ENCODE measurements around the gene MARCHF7.
A peak's percentile ranks its signal among the peaks of the same experiment; 100 is the strongest.
"Not testable (repeated sequence)": the region's sequence is repeated elsewhere in the genome, so short reads cannot be mapped to it uniquely, and the experiment has no call there.

MARCHF7 gene, protein sequence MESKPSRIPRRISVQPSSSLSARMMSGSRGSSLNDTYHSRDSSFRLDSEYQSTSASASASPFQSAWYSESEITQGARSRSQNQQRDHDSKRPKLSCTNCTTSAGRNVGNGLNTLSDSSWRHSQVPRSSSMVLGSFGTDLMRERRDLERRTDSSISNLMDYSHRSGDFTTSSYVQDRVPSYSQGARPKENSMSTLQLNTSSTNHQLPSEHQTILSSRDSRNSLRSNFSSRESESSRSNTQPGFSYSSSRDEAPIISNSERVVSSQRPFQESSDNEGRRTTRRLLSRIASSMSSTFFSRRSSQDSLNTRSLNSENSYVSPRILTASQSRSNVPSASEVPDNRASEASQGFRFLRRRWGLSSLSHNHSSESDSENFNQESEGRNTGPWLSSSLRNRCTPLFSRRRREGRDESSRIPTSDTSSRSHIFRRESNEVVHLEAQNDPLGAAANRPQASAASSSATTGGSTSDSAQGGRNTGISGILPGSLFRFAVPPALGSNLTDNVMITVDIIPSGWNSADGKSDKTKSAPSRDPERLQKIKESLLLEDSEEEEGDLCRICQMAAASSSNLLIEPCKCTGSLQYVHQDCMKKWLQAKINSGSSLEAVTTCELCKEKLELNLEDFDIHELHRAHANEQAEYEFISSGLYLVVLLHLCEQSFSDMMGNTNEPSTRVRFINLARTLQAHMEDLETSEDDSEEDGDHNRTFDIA

DNA sequence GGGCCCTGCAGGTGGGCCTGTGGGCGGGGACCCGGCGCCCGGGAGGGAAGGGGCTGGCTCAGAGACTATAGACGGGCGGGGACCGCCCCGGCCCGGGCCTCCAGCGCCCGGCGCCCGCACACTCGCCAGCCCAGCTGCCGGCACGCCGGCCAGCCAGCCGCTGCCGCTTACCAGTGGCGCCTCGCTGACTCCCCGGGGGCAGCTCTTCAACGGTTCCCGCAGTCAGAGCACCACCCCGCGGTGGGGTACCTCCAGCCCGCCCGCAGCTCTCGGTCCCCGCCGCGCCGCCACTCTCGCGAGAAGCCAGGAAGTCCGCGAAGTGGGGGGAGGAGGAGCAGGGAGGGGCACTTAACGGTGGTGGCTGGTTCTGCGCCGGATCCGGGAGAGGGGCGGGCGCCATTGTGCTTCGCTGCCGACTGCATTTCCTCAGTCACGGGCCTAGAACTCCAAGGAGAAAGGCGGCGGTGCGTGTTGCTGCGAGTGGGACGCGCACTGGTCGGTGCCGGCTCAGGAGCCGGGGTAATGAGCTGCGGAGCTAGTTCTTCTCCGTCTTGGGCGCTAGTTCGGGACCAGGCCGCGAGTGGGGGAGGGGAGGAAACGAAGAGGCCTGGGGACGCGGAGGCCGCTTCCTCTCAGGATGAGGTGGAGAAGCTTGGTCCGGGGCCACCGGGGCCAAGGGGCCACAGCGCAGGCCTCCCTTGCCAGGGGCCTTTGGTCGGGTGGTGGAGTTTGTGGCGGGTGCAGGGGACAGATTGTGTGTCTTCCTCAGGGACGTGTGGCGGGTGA is at the start of gene MARCHF7:
TSS of gene MARCHF7 (plus strand) at position 364 of the 786 bp plus-strand sequence. CDS start 16,517 bp downstream, outside the sequence.
- peak; percentile 99 for DNase-seq (ENCODE audit: low spot score)
- TF ChIP-seq, protein P1, sequence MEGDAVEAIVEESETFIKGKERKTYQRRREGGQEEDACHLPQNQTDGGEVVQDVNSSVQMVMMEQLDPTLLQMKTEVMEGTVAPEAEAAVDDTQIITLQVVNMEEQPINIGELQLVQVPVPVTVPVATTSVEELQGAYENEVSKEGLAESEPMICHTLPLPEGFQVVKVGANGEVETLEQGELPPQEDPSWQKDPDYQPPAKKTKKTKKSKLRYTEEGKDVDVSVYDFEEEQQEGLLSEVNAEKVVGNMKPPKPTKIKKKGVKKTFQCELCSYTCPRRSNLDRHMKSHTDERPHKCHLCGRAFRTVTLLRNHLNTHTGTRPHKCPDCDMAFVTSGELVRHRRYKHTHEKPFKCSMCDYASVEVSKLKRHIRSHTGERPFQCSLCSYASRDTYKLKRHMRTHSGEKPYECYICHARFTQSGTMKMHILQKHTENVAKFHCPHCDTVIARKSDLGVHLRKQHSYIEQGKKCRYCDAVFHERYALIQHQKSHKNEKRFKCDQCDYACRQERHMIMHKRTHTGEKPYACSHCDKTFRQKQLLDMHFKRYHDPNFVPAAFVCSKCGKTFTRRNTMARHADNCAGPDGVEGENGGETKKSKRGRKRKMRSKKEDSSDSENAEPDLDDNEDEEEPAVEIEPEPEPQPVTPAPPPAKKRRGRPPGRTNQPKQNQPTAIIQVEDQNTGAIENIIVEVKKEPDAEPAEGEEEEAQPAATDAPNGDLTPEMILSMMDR (IDR thresholded peaks at IDR 0.05; ENCODE audit: extremely low read depth, missing control alignments), result peak; percentile 74

DNA sequence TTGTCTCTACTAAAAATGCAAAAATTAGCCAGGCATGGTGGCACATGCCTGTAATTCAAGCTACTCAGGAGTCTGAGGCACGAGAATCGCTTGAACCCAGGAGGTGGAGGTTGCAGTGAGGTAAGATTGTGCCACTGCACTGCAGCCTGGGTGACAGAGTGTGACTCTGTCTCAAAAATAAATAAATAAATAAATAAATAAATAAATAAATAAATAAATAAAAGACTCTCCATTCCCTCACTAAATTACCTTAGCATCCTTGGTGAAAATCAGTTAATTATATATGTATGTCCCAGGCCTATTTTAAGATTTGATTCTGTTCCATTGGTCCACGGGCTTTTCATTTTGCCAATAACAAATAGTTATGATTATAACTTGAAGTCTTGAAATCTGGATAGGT is 44.9 kb upstream of the MARCHF7 start:
- not testable (repeated sequence) for DNase-seq (ENCODE audit: low spot score)

DNA sequence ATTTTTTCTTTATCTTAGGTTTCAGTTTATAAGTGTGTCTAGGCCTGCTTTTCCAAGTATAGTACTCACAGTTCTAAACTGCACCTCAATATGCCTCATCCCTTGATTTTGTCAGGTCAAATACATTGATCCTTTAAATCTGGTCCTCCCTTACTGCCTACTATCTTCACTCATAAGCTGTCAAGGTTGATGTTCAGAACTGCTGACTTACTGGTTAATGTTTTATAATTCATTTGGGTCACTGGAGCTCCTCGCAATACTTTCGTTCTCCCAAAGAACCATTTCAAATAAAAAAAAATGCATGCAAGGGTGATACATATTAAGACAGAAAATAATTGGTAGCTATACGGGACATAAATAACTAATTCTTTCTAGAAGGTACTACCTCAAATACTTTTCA is 41.3 kb upstream of the MARCHF7 start:
- no peak for DNase-seq (ENCODE audit: low spot score)
- TF ChIP-seq, protein P1 (IDR thresholded peaks at IDR 0.05; ENCODE audit: extremely low read depth, missing control alignments), result no peak

DNA sequence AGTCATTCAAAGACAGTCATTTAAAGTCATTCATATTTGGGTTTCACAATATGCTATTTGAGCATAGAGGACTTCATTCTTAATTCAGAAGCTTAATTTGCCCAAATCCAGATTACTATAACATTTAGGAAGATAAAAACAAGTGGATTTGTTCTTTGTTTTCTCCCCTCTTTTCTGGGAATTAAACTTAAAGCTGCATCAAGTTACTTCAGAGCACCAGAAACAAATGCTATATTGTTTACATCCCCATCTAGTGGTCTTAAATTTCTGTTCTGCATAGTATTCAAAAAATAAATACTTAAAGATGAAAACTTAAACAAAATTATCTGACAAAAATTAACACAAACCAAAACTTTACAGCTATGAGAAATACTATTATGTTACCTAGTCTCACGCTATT is 34.7 kb upstream of the MARCHF7 start:
- no peak for DNase-seq (ENCODE audit: low spot score)

DNA sequence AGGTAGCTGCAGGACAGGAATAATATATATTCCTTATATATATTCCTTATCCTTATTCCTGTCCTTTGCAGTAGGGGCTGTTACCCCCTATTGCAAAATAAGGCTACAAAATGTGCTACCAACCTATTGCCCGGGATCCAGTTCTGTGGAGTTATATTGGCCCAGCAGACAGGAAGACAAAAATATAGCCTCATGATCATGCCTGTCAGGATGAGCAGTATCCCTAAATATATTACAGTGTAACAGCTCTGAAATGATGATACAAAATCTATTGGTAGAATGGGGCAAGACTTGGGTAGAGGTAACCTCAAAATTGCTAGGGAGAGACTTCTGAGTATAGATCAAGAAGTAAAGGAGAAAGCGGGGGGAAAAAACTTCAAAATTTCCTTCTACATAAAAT is 31.6 kb upstream of the MARCHF7 start:
- no peak for DNase-seq (ENCODE audit: low spot score)
- TF ChIP-seq, protein P1 (IDR thresholded peaks at IDR 0.05; ENCODE audit: extremely low read depth, missing control alignments), result no peak

More for the DNA sequence above, 34.7 kb upstream of the MARCHF7 start:
- TF ChIP-seq, protein P1 (IDR thresholded peaks at IDR 0.05; ENCODE audit: extremely low read depth, missing control alignments), result no peak

DNA sequence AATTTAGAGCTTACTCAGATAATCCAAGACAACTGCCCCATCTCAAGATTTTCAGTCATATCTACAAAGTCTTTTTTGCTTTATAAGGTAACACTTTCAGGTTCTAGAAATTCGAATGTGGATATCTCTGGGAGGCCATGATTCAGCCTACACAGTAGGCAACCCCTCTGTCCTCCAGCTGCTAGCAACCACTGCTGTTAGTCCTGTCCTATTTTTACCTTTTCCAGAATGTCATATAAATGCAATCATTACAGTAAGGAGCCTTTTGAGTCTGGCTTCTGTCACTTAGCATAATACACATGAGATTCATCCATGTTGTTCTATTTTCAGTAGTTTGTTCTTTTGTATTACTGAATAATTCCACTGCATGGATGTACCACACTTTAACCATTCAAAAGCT is 28.5 kb upstream of the MARCHF7 start:
- TF ChIP-seq, protein P1 (IDR thresholded peaks at IDR 0.05; ENCODE audit: extremely low read depth, missing control alignments), result no peak
- no peak for DNase-seq (ENCODE audit: low spot score)

DNA sequence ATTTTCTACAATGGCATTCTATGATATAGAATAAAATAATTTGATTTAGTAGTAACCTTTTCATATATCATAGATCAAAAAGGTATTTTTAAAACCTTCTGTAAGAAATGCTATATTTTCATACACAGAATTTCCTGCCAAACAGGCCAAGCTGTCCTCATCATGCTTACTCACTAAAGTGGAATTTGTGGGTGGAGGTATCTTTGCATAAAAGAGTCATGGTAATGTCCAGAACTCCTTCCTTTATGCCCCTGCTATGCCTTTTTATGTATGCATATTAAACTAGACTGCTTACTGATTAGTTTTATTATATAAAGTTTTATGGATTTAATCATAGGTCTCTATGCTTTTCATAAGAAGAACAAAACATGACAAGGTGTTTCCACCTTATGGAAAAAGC is 27.5 kb upstream of the MARCHF7 start:
- DNase-seq (ENCODE audit: low spot score), result no peak
- TF ChIP-seq, protein P1 (IDR thresholded peaks at IDR 0.05; ENCODE audit: extremely low read depth, missing control alignments), result no peak

Data from GM20000 (cell line).